Measurements from ENCODE around the gene TWIST2. TPM values are rescaled to one million over a fixed set of nuclear protein-coding genes. Genes with fewer than 3 reads are reported as not detected.

Gene TWIST2
- total RNA-seq, 1 experiment from 2014 or later = 0.22 TPM

DNA sequence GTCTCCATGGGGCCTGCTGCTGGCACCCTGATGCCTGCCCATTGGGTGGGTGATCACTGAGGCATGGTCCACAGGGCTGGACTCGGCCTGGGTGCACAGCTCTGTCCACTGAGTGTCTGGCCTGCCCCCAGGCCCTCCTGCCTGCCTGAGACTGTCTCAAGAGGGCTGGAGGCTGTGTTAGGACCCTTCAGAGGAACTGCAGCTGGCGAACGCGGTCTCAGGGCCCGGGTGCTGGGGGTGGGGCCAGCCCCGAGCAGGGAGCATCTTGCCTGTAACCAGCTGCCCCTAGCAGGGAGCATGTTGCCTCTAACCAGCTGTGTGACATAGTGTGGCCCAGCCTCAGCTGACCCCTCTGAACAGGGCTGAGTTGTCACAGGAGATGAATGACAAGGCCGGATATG, 50.0 kb downstream of the TWIST2 start:
- Histone ChIP-seq H2BK5ac (ENCODE audit: insufficient read length, low read length) (no peak overlapping the region), H3K18ac (ENCODE audit: insufficient read length, low read depth, low read length) (no peak overlapping the region), H3K79me1 (ENCODE audit: insufficient read depth, low read depth, low read length, poor library complexity, severe bottlenecking) (no peaks in the 10 kb centered on the region), H4K8ac (replicated peaks; ENCODE audit: insufficient read length, low read depth, low read length) (no peak overlapping the region), H2BK12ac (ENCODE audit: insufficient read length, low read depth, low read length) (no peak overlapping the region), H3K9ac (ENCODE audit: extremely low read depth, insufficient read length, low read length) (no peak overlapping the region), H3K4ac (ENCODE audit: low read depth, low read length) (no peak overlapping the region), H3K56ac (ENCODE audit: insufficient read length, low read depth, low read length) (no peak overlapping the region), H3K23ac (ENCODE audit: insufficient read length, low read depth, low read length) (no peak overlapping the region), H4K91ac (ENCODE audit: insufficient read length, low read depth, low read length) (no peak overlapping the region), H2AK5ac (ENCODE audit: insufficient read length, low read length) (no peak overlapping the region), H2BK120ac (ENCODE audit: low read depth, low read length, poor library complexity, severe bottlenecking) (no peak overlapping the region), H2BK20ac (ENCODE audit: low read depth, low read length, poor library complexity, severe bottlenecking) (no peak overlapping the region), H2BK15ac (ENCODE audit: low read depth, low read length) (no peak overlapping the region), H3K4me1 (ENCODE audit: insufficient read depth, low read length) (no peaks in the 10 kb centered on the region), H3T11ph (ENCODE audit: low read length) (no peak overlapping the region), H3K27ac (ENCODE audit: insufficient read length, low read depth, low read length) (no peak overlapping the region), H3K79me2 (ENCODE audit: insufficient read depth, low read length) (no peaks in the 10 kb centered on the region), H3K14ac (ENCODE audit: insufficient read depth, low read length) (no peak overlapping the region), H4K5ac (ENCODE audit: insufficient read length, low read depth, low read length) (no peak overlapping the region), H3K4me2 (ENCODE audit: insufficient read depth, insufficient read length, low read length) (no peak overlapping the region), H3K23me2 (ENCODE audit: insufficient read length, low read depth, low read length, poor library complexity, severe bottlenecking) (no peaks in the 10 kb centered on the region), H3K9me3 (ENCODE audit: control insufficient read depth, low read depth, low read length) (no peaks in the 10 kb centered on the region), H3K27me3 (ENCODE audit: insufficient read depth, low read length) (no peaks in the 10 kb centered on the region; the same call in 1 of the 2 replicates), H4K20me1 (ENCODE audit: control insufficient read depth, insufficient read depth, insufficient read length) (no peaks in the 10 kb centered on the region), H2AFZ (ENCODE audit: low read length) (no peak overlapping the region)
- Mint-ChIP-seq H3K4me3 (no peak overlapping the region), H3K36me3 (ENCODE audit: insufficient read depth in 1 of 3, low read depth in 3 of 3) (no peaks in the 10 kb centered on the region), H3K9me3 (no peaks in the 10 kb centered on the region; a peak in 1 of 5 replicates), H3K27ac (no peak overlapping the region), H3K27me3 (ENCODE audit: low read depth) (peaks cover 24% of the 10 kb centered on the region), H3K4me1 (peaks cover 13 to 17% of the 10 kb centered on the region in 2 experiments)
- TF ChIP-seq, protein P1, sequence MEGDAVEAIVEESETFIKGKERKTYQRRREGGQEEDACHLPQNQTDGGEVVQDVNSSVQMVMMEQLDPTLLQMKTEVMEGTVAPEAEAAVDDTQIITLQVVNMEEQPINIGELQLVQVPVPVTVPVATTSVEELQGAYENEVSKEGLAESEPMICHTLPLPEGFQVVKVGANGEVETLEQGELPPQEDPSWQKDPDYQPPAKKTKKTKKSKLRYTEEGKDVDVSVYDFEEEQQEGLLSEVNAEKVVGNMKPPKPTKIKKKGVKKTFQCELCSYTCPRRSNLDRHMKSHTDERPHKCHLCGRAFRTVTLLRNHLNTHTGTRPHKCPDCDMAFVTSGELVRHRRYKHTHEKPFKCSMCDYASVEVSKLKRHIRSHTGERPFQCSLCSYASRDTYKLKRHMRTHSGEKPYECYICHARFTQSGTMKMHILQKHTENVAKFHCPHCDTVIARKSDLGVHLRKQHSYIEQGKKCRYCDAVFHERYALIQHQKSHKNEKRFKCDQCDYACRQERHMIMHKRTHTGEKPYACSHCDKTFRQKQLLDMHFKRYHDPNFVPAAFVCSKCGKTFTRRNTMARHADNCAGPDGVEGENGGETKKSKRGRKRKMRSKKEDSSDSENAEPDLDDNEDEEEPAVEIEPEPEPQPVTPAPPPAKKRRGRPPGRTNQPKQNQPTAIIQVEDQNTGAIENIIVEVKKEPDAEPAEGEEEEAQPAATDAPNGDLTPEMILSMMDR (conservative IDR thresholded peaks at IDR 0.05) = no peak
- no CpG with 5 or more reads among the region's 7 CpGs for WGBS (ENCODE audit: extremely low coverage, insufficient read length, low lambda C conversion rate)
- no peak for DNase-seq

Data from H9 (cell line).